HG02852 (cell line): Measurements from ENCODE around the gene CDC14B.
"Not testable (repeated sequence)": the region's sequence is repeated elsewhere in the genome, so short reads cannot be mapped to it uniquely, and the experiment has no call there.

Source experiments
- ATAC-seq: cut with Tn5 transposase; IDR thresholded peaks from one replicate; pipeline ENCODE4 v1.9.1; 2021; ENCODE audit warnings: mild to moderate bottlenecking, moderate library complexity; ENCODE audit not compliant: unreplicated experiment

Gene CDC14B

GRCh38 chr9:96503918-96504317, 115.7 kb downstream of the CDC14B start:
- no peak for ATAC-seq

- not testable (repeated sequence) for ATAC-seq
Observed at GRCh38 chr9:96503374-96503748, 116.3 kb downstream of the CDC14B start.

DNA sequence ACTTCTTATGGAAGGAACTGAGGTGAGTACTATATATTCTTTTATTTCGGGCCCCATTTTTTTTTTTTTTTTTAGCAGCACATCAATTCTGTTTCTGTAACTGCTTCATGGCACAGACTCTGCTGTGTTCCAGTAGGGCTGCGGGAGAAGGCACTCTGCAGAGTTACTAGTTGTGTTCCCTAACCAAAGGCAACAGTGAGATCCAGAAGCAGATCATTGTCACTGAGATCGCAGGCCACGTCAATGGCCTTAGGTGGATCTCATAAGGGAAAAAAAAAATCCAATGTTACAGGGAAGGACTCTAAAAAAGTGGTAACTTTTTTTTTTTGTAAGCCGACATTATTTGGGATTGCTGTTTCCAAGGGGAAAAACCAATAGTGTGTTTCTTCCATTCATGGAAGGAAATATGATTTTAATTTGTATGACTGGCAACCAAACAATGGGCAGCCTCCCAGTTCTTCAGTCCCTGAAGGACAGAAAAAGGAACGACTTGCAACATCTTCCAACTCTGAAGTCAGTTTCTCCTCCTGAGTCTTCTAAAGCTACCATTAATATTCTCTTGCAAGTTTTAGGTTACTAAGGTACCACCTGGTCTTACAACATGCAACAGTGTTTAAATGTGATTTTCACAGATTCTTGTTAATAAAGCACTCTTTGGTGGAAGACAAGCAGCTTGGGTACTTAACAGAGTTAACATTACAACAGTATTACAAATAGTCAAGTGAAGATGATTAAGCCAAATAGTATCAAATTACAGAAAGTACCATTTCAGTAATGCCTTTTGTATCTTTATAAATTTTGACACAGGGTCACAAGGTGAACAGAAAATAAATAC, 116.9 kb downstream of the CDC14B start:
- ATAC-seq = no peak

DNA sequence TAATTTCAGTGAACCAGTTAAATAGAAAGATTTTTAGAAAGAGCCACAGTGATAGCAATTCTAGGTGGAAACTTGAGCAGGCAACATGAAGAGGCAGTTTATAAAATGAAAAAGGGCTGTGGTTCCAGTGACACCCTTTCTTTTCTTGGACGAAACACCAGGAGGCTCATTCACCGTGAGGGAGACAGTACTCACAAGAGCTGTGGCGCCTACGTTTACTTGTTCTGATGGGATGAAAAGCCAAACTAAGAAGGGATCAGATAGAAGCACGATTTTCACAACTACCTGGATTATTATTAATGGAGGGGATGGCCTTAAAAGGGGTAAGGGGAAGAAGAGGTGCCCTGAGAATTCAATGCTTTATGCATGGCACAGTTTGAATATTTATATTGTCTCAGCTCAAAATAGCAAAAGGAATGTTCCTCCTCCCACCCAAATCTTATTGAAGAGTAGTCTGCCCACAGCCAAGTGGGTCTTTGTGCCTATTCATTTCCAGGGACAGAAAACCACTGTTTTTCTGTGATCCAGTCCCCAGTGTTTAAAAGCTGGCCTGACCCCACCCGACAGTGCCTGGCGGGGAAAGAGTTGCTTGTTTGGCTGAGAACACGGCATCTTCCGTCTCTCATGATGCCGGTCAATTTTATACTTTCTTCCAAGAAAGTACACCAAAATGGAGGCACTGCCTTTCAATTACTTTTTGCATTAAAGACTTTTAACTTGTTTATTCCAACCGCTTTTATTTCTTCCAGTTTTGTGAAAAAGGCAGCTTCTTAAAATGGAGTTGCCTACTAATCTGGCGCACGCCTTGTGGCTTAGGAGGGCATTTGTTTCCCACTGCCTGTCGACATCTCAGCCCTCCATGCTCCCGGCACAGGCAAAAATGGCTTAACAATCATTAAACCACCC, 117.8 kb downstream of the CDC14B start:
- ATAC-seq = no peak

GRCh38 chr9:96500696-96501632, 118.7 kb downstream of the CDC14B start:
- ATAC-seq = no peak

DNA sequence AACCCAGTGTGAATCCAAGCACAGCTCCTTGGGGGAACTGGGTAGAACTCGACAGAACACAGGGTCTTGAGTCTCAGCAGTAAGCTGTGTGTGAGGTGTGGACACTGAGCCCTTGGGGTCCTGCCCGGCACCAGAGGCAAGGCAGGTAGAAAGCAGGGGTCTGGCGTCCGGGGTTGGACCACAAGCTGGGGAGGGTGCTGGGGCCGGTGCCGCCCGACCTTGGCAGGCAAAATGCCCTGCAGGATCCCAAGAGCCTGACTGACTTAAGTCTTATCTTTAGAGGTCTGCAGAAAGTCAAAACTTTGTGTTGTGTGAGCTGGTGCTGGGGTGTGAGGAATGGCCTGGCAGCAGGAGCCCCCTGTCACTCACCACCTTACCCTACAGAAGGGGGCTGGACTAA, 120.4 kb downstream of the CDC14B start:
- no peak for ATAC-seq

GRCh38 chr9:96498796-96499195, 120.8 kb downstream of the CDC14B start:
- ATAC-seq = no peak

GRCh38 chr9:96497117-96497399, 122.6 kb downstream of the CDC14B start:
- ATAC-seq = no peak

DNA sequence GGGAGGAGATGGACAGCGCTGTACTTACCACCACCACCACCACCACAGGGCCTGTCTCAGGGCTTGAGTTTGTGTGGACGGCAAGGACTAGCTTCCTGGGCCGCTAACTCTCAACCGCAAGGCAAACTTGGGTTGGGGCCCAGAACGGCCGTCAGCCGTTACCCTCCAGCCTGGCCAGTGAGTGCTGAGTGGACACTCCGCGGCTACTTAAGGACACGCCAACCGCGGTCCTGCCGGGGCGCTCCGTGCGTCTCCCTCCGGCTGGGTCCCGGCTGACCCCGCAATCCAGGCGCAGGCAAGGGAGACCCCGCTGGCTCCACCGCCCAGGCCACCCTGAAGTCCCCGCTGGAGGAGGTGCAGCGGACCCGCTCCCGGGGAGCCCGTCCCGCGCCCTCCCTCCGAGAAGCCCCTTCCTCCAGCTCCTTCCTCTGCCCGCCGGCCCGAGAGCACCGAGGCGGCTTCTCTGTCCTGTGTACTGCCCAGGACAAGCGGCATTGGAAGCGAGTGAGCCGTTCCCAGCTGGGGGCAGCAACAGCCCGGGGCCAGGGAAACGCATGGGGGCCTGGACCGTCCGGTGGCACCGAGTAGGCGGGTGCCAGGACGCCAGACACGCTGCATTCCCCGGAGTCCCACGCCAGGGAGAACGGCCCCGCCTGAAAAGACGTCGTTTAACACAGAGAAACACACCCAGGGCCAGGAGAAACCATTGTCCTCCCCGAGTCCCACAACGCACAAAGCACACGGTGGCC, 123.1 kb downstream of the CDC14B start:
- no peak for ATAC-seq

- no peak for ATAC-seq
Observed at GRCh38 chr9:96495341-96495740, 124.3 kb downstream of the CDC14B start.

DNA sequence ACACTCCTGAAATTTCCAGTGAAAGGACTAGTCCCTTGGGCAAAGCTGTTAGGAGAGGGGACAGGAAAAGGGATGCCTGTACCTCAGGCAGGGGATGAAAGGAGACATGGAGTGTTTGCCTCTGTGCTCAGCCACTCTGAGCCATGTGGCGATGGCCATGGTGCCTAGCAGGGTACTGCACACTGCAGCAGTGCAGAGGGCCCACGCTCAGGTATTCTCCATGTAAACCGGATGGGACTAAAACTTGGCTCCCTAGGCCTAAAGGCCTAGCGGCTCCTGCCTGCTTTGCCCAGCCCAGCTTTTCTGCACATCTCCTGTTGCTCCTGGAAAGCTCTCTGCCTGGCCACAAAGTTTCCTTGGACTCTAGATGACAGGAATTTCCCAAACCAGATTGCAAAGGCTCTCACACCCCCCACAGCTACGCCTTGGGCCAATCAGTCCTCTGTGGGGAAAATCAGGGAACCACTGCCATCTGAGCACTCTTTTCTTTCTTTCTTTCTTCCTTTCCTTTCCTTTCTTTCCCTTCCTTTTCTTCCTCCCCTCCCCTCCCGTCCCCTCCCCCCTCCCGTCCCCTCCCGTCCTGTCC, 125.3 kb downstream of the CDC14B start:
- no peak for ATAC-seq

- ATAC-seq = no peak
Observed at GRCh38 chr9:96493757-96494156, 125.9 kb downstream of the CDC14B start.

GRCh38 chr9:96492993-96493531, 126.6 kb downstream of the CDC14B start:
- ATAC-seq = no peak

- ATAC-seq = no peak
Observed at GRCh38 chr9:96491880-96492525, 127.6 kb downstream of the CDC14B start.

GRCh38 chr9:96491079-96491879, 128.4 kb downstream of the CDC14B start:
- no peak for ATAC-seq

GRCh38 chr9:96490534-96491078, 129.0 kb downstream of the CDC14B start:
- no peak for ATAC-seq

GRCh38 chr9:96489482-96489979, 130.1 kb downstream of the CDC14B start:
- no peak for ATAC-seq

DNA sequence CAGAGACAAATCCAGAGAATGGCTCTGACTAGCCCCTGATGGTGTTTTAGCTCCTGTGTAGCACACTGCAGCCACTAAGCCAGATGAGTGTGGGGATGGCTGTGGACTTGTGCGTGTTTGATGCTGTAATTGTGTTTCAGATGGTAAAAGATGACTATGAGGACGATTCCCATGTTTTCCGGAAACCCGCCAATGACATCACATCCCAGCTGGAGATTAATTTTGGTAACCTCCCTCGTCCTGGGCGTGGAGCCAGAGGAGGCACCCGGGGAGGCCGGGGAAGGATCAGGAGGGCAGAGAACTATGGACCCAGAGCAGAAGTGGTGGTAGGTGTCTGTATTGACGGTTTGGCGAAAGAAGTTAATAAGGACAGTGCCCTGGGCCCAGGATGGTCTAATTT, 131.7 kb downstream of the CDC14B start:
- ATAC-seq = no peak
